Ascending aorta (tissue), 2 donors: ENCODE data around the gene TOM1L2. TPM values are rescaled to one million over a fixed set of nuclear protein-coding genes. Genes with fewer than 3 reads are reported as not detected.

Source experiments
- DNase-seq, 2 donors: peaks; one replicate each; pipeline ENCODE4 v3.0.0-alpha.2; 2019; ENCODE audit warnings: low spot score in 2 of 2
- H3K27ac ChIP-seq, 2 donors: fragments of 200-600 bp; sonication (generic); one replicate each; pipeline ENCODE4 v1.5.1; 2016 to 2017; ENCODE audit warnings: mild to moderate bottlenecking in 1 of 2
- H3K27me3 ChIP-seq: fragments of 200-600 bp; sonication (generic); one replicate; pipeline ENCODE4 v1.5.1; 2017
- H3K36me3 ChIP-seq, 2 donors: fragments of 200-600 bp; sonication (generic); one replicate each; pipeline ENCODE4 v1.5.1; 2016
- H3K4me1 ChIP-seq, 2 donors: fragments of 200-600 bp; sonication (generic); one replicate each; pipeline ENCODE4 v1.5.1; 2016 to 2017; ENCODE audit warnings: mild to moderate bottlenecking in 1 of 2
- H3K4me3 ChIP-seq, 2 donors: fragments of 200-600 bp; sonication (generic); one replicate each; pipeline ENCODE4 v1.5.1; 2016 to 2017; ENCODE audit warnings: mild to moderate bottlenecking in 1 of 2
- H3K9me3 ChIP-seq, 2 donors: fragments of 200-600 bp; sonication (generic); one replicate each; pipeline ENCODE4 v1.5.1; 2016
- intact Hi-C: fragments of 100-400 bp; cut with DNase I; formaldehyde crosslinking; loops from one replicate; pipeline ENCODE4 v1.15.1; 2023
- total RNA-seq: library from RNA; depleted of rRNA; stranded (reverse); fragments of >200 nt; gene quantifications from one replicate; pipeline ENCODE4 v1.1.0, GENCODE V29; 2016
- TF ChIP-seq, protein P1 (sequence below), 3 experiments: fragments of 200-600 bp in 2 of 3; fragments of 450-650 bp in 1 of 3; sonication (generic) in 2 of 3; IDR thresholded peaks; one replicate each; pipeline ENCODE4 v1.5.1; 2016 to 2019; ENCODE audit warnings: antibody characterized with exemption in 3 of 3, mild to moderate bottlenecking in 1 of 3, moderate library complexity in 1 of 3

The TOM1L2 gene
- total RNA-seq, 1 donor from 2014 or later = 39.0 TPM

DNA sequence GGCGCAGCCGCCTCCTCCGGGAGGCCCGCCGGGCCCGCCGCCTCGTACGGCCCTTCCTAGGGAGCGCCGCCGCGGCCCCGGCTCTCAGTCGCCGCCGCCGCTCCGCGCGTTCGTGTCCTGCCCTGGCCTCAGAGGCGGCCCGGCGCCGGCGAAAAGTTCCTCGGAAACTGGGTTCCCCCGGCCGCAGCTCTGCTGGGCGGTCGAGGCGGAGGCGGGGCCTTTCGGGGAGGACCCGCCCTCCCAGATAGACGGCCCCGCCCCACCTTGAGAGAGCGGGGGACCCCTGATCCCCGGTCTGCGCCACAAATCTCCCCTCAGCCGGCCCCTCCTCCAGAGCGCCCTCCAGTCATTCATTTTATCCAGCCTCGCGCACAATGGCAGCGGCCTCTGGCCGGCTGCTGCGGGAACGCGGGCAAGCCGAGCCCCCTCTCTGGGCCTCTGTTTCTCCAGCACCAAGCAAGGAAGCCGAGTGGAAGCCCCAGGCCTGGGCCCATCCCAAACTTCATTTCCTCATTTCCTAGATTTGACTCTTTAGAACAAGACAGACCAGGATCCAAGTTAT is 135.3 kb downstream of the TOM1L2 start, which contains the start of gene SREBF1:
SREBF1 (minus strand) TSS at position 169 of the 562 bp plus-strand sequence. CDS start 169 bp downstream, outside the sequence.
- Histone ChIP-seq H3K27me3 (no peaks in the 10 kb centered on the region), H3K4me1 (peaks cover 19 to 53% of the 10 kb centered on the region in 2 donors)
- intact Hi-C loops = loop anchor here (1.0 to 5.0 kb wide), 4 partner anchors 14 to 85 kb away; no protein-coding TSS in a partner anchor

DNA sequence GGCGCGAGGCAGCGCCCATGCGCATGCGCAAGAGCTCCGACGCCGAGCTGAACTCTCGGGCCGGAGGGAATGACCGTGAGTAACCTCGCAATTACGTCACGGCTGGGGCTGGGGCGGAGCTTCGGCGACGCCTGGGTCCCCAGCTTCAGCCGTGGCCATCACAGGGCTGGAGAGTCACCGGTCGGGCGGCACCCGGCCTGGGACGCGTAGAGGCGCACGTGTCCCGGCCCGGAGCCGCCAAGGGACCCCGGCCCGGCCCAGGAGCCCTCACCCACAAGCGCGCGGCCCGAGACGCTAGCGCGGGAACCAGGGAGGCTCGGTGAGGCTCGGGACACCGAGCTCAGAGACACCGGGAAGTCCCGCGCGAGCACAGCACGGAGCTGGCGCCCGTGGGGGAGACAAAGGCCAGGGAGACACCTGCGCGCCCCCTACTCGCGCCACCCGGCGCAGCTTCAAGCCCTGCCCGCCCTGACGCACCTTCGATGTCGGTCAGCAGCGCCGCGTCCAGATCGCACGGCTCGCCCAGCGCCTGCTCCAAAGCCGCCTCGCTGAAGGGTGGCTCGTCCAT is 135.9 kb downstream of the TOM1L2 start:
- Histone ChIP-seq H3K9me3 (no peaks in the 10 kb centered on the region), H3K27ac (peak overlapping the region; percentile 93 to 98), H3K27me3 (no peaks in the 10 kb centered on the region), H3K4me1 (peaks cover 19 to 52% of the 10 kb centered on the region in 2 donors), H3K4me3 (peak overlapping the region; percentile 62 to 73), H3K36me3 (no peaks in the 10 kb centered on the region)
- peak; percentile 90 to 98 for DNase-seq
- intact Hi-C loops = loop anchor here (1.0 to 5.0 kb wide), 4 partner anchors 13 to 84 kb away; no protein-coding TSS in a partner anchor
- TF ChIP-seq, protein P1, sequence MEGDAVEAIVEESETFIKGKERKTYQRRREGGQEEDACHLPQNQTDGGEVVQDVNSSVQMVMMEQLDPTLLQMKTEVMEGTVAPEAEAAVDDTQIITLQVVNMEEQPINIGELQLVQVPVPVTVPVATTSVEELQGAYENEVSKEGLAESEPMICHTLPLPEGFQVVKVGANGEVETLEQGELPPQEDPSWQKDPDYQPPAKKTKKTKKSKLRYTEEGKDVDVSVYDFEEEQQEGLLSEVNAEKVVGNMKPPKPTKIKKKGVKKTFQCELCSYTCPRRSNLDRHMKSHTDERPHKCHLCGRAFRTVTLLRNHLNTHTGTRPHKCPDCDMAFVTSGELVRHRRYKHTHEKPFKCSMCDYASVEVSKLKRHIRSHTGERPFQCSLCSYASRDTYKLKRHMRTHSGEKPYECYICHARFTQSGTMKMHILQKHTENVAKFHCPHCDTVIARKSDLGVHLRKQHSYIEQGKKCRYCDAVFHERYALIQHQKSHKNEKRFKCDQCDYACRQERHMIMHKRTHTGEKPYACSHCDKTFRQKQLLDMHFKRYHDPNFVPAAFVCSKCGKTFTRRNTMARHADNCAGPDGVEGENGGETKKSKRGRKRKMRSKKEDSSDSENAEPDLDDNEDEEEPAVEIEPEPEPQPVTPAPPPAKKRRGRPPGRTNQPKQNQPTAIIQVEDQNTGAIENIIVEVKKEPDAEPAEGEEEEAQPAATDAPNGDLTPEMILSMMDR (IDR thresholded peaks at IDR 0.05) = no peak

More for the DNA sequence above, 135.3 kb downstream of the TOM1L2 start, which contains the start of gene SREBF1:
- DNase-seq = no peak
- H3K36me3 ChIP-seq = no peaks in the 10 kb centered on the region
- H3K9me3 ChIP-seq = no peaks in the 10 kb centered on the region
- H3K4me3 ChIP-seq = peak within 1 kb of the TSS; percentile 62 to 73
- TF ChIP-seq, protein P1 (IDR thresholded peaks at IDR 0.05) = no peak
- H3K27ac ChIP-seq = peak within 1 kb of the TSS; percentile 93 to 98

DNA sequence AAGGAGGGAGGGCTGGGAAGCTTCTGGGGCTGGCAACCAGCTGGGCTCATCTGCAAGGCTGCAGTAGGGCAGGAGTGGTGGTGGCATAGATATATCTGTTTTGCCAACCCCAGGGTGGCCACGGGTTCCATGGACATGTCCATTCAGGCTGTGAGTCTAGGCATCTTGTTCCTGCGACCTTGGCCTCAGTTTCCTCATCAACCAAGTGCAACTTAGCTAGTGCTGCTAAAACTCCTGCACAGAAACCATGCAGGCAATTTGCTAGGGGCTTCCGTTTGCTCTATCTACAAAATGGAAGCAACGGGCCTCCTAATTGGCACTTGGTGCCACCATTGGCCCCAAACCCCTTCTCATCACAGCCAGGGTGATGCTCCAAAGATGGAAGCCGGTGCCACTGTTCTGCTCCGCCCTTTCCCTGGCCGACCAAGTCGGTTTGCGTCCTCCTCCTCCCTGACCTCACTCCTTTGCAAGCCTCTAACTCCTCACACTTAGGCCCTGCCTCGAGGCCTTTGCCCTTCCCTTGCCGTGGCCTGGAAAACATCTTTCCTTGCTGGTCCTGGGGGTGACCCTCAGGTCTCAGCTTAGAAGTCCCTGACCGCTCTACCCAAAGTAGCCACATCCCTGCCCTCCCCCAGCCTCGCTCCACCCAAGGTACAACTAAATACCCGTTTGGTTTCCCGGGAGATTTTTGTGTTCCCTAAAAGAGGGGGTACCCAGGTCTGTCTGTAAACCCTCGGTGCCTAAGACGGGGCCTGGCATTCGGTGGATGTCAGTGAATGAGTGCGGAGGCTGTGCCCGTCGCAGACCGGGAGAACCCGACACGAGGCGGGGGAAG is 136.6 kb downstream of the TOM1L2 start:
- Histone ChIP-seq H3K4me3 (peak overlapping the region; percentile 62 to 73), H3K27me3 (no peaks in the 10 kb centered on the region), H3K36me3 (no peaks in the 10 kb centered on the region), H3K4me1 (peaks cover 19 to 45% of the 10 kb centered on the region in 2 donors), H3K27ac (peak overlapping the region; percentile 93 to 98), H3K9me3 (no peaks in the 10 kb centered on the region)
- intact Hi-C loops = loop anchor here (1.0 to 5.0 kb wide), 4 partner anchors 12 to 83 kb away; no protein-coding TSS in a partner anchor
- TF ChIP-seq, protein P1 (IDR thresholded peaks at IDR 0.05) = no peak
- DNase-seq = no peak

DNA sequence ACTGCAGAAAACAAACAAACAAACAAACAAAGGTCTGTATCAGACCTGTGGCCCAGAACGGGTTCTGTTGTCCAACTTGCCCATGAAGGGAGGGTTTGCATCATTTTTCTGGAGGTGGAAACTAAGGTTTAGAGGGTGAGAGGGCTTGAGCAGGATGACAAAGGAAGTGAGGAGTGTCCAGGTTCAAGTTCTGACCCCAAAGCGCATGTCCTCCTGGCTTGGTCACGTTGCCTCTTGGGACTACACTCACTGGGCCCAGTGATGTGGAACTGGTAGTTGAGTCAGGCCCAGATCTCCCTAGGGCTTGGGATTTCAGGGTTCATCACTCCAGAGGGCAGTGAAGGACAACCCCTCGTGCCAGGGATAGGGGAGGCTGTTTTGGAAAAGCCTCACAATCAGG is 137.2 kb downstream of the TOM1L2 start:
- Histone ChIP-seq H3K36me3 (no peaks in the 10 kb centered on the region), H3K4me1 (peaks cover 19 to 40% of the 10 kb centered on the region in 2 donors), H3K27me3 (no peaks in the 10 kb centered on the region), H3K9me3 (no peaks in the 10 kb centered on the region), H3K4me3 (no peak overlapping the region), H3K27ac (peak overlapping the region; percentile 93 to 98)
- DNase-seq = no peak
- TF ChIP-seq, protein P1 (IDR thresholded peaks at IDR 0.05) = no peak
- intact Hi-C loops = loop anchor here (5.0 kb wide), 1 partner anchor 83 kb away; no protein-coding TSS in a partner anchor

DNA sequence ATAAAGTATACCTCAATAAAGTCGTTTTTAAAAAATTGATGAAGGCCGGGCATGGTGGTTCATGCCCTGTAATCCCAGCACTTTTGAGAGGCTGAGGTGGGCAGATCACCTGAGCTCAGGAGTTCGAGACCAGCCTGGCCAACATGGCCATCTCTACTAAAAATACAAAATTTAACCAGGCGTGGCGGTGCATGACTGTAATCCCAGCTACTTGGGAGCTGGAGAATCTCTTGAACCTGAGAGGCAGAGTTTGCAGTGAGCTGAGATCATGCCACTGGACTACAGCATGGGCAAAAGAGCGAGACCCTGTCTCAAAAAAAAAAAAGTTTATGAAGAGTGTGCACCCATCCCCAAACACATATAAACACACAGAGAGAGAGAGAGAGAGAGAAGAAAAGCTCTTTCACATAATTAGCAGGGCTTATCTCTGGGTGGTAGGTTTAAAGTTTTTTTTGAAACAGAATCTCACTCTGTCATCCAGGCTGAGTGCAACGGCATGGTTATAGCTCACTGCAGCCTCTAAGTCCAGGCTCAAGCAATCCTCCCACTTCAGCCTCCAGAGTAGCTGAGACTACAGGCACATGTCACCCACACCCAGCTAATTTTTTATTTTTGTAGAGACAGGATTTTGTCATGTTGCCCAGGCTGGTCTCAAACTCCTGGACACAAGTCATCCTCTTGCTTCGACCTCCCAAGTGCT is 138.4 kb downstream of the TOM1L2 start:
- intact Hi-C loops = no loop called here
- Histone ChIP-seq H3K9me3 (no peaks in the 10 kb centered on the region), H3K4me1 (peaks cover 14 to 29% of the 10 kb centered on the region in 2 donors), H3K36me3 (no peaks in the 10 kb centered on the region), H3K4me3 (no peak overlapping the region), H3K27me3 (no peaks in the 10 kb centered on the region), H3K27ac (peak overlapping the region in 1 of 2 donors; percentile 34)
- DNase-seq = no peak
- TF ChIP-seq, protein P1 (IDR thresholded peaks at IDR 0.05) = no peak
